ACC112 (cell line): ENCODE data around the gene UBE2E2.

Source experiments
- H2AFZ ChIP-seq: fragments of 200-600 bp; sonication (generic); one replicate; pipeline ENCODE4 v1.6.0; 2017; ENCODE audit warnings: antibody characterized with exemption, low read length; ENCODE audit not compliant: unreplicated experiment
- H3K27ac ChIP-seq: fragments of 200-600 bp; sonication (generic); 2 replicates; pipeline ENCODE4 v1.5.1; 2014; ENCODE audit warnings: low read depth, mild to moderate bottlenecking, antibody characterized with exemption, low read length, moderate library complexity
- H3K27me3 ChIP-seq: fragments of 200-600 bp; sonication (generic); 2 replicates; pipeline ENCODE4 v1.6.1; 2014; ENCODE audit warnings: mild to moderate bottlenecking, antibody characterized with exemption, low read length, moderate library complexity, mixed read lengths; ENCODE audit not compliant: insufficient read depth
- H3K36me3 ChIP-seq: fragments of 200-600 bp; sonication (generic); 2 replicates; pipeline ENCODE4 v1.6.1; 2016; ENCODE audit warnings: mild to moderate bottlenecking, antibody characterized with exemption, low read length, moderate library complexity, mixed read lengths; ENCODE audit not compliant: insufficient read depth
- H3K4me1 ChIP-seq: fragments of 200-600 bp; sonication (generic); one replicate; pipeline ENCODE4 v1.6.1; 2016; ENCODE audit warnings: low read length, mixed read lengths; ENCODE audit not compliant: insufficient read depth, unreplicated experiment, control insufficient read depth
- H3K4me3 ChIP-seq: fragments of 200-600 bp; sonication (generic); 2 replicates; pipeline ENCODE4 v1.5.1; 2014; ENCODE audit warnings: mild to moderate bottlenecking, low read depth, low read length
- H3K79me2 ChIP-seq: fragments of 200-600 bp; sonication (generic); one replicate; pipeline ENCODE4 v1.6.0; 2016; ENCODE audit warnings: low read length; ENCODE audit not compliant: control insufficient read depth, unreplicated experiment, insufficient read depth

Gene UBE2E2

GRCh38 chr3:23533596-23533995, 330.5 kb downstream of the UBE2E2 start:
- Histone ChIP-seq H3K4me3 (no peak overlapping the region), H3K79me2 (no peaks in the 10 kb centered on the region), H3K27ac (no peak overlapping the region), H3K36me3 (no peaks in the 10 kb centered on the region), H3K4me1 (no peaks in the 10 kb centered on the region), H2AFZ (no peak overlapping the region), H3K27me3 (no peaks in the 10 kb centered on the region)

- Histone ChIP-seq H3K4me3 (no peak overlapping the region), H3K27me3 (no peaks in the 10 kb centered on the region), H3K79me2 (no peaks in the 10 kb centered on the region), H2AFZ (no peak overlapping the region), H3K27ac (no peak overlapping the region), H3K4me1 (no peaks in the 10 kb centered on the region), H3K36me3 (no peaks in the 10 kb centered on the region)
These were observed 330.9 kb downstream of the UBE2E2 start for GRCh38 chr3:23533996-23534395.

- Histone ChIP-seq H3K79me2 (no peaks in the 10 kb centered on the region), H3K4me1 (no peaks in the 10 kb centered on the region), H3K27me3 (no peaks in the 10 kb centered on the region), H3K4me3 (no peak overlapping the region), H2AFZ (no peak overlapping the region), H3K27ac (no peak overlapping the region), H3K36me3 (no peaks in the 10 kb centered on the region)
These were observed 334.0 kb downstream of the UBE2E2 start for GRCh38 chr3:23537101-23537551.

DNA sequence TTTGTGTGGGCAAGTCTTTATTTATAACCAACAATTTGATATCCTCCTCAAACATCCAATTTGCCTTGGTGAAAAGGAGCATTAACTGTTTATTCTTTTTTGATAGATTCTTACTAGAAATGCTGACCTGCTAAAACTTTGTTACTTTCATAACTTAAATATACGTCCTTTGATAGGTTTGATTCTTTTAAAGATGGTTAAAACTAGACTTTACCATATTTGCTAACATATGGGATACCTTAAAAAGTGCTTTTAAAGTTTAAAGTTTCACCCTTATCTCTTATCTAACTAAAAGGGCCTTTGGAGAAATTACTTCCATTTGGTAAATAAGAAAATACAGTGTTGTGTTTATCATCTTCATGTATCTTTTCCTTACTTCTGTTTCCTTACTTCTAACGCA, 336.1 kb downstream of the UBE2E2 start:
- no peak overlapping the region for H3K4me3 ChIP-seq
- H2AFZ ChIP-seq = no peak overlapping the region
- H3K36me3 ChIP-seq = no peaks in the 10 kb centered on the region
- no peaks in the 10 kb centered on the region for H3K27me3 ChIP-seq
- H3K79me2 ChIP-seq = no peaks in the 10 kb centered on the region
- H3K27ac ChIP-seq = no peak overlapping the region
- H3K4me1 ChIP-seq = no peaks in the 10 kb centered on the region

- Histone ChIP-seq H3K27me3 (no peaks in the 10 kb centered on the region), H3K79me2 (no peaks in the 10 kb centered on the region), H3K4me3 (no peak overlapping the region), H3K4me1 (no peaks in the 10 kb centered on the region), H3K27ac (no peak overlapping the region), H2AFZ (no peak overlapping the region), H3K36me3 (no peaks in the 10 kb centered on the region)
These were observed 337.5 kb downstream of the UBE2E2 start for GRCh38 chr3:23540600-23540999.

DNA sequence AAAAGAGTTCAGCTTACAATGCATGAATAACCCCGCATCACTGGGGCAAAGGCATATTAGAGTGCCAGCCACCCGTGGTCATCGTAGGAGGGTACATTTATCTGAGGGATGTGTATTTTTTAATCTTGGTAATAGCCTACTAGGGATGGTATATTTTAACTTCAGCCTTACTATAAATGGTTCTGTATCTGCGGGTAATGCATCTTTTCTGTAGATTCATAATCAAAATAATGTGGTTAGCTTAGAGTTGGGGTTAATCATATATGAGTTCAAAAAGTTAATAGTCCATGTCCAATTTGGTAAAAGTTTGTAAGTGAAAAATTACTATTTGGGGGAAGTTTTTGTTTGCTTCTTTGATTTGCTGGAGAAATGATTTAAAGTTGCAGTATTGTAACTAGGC, 339.0 kb downstream of the UBE2E2 start:
- Histone ChIP-seq H3K27ac (no peak overlapping the region), H3K4me3 (no peak overlapping the region), H3K36me3 (no peaks in the 10 kb centered on the region), H3K4me1 (no peaks in the 10 kb centered on the region), H3K27me3 (no peaks in the 10 kb centered on the region), H2AFZ (no peak overlapping the region), H3K79me2 (no peaks in the 10 kb centered on the region)

GRCh38 chr3:23546181-23546580, 343.1 kb downstream of the UBE2E2 start:
- Histone ChIP-seq H3K27ac (no peak overlapping the region), H3K27me3 (no peaks in the 10 kb centered on the region), H3K4me3 (no peak overlapping the region), H3K36me3 (no peaks in the 10 kb centered on the region), H3K4me1 (peaks cover 10% of the 10 kb centered on the region), H2AFZ (no peak overlapping the region), H3K79me2 (no peaks in the 10 kb centered on the region)

GRCh38 chr3:23547905-23548650, 345.0 kb downstream of the UBE2E2 start:
- Histone ChIP-seq H3K4me1 (peaks cover 10% of the 10 kb centered on the region), H3K27ac (no peak overlapping the region), H3K27me3 (no peaks in the 10 kb centered on the region), H2AFZ (no peak overlapping the region), H3K36me3 (no peaks in the 10 kb centered on the region), H3K79me2 (no peaks in the 10 kb centered on the region), H3K4me3 (no peak overlapping the region)

DNA sequence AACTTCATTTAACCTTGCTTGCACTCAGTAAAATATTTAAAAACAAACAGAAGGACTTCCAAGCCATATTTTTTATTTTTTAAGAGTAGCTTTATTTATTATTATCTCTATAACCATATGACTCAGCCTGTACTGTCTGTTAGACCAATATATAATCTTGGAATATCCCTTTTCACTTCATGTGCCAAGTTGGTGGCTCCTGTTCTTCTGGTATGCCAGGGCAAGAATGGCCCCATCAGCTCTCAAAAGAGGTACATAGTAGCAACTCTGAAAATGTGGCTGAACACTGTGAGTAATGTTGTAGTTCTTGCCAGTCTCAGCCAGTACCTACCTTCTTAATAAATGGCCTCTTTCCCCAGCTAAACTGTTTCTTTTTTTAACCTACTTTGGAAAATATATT, 345.6 kb downstream of the UBE2E2 start:
- H3K4me1 ChIP-seq = peaks cover 10% of the 10 kb centered on the region
- H3K27me3 ChIP-seq = no peaks in the 10 kb centered on the region
- H3K4me3 ChIP-seq = no peak overlapping the region
- H2AFZ ChIP-seq = no peak overlapping the region
- no peak overlapping the region for H3K27ac ChIP-seq
- H3K36me3 ChIP-seq = no peaks in the 10 kb centered on the region
- H3K79me2 ChIP-seq = no peaks in the 10 kb centered on the region

- no peak overlapping the region for H3K27ac ChIP-seq
- H2AFZ ChIP-seq = no peak overlapping the region
- H3K36me3 ChIP-seq = no peaks in the 10 kb centered on the region
- H3K4me1 ChIP-seq = peaks cover 10% of the 10 kb centered on the region
- no peak overlapping the region for H3K4me3 ChIP-seq
- no peaks in the 10 kb centered on the region for H3K79me2 ChIP-seq
- no peaks in the 10 kb centered on the region for H3K27me3 ChIP-seq
These were observed 346.2 kb downstream of the UBE2E2 start for GRCh38 chr3:23549148-23549910.

DNA sequence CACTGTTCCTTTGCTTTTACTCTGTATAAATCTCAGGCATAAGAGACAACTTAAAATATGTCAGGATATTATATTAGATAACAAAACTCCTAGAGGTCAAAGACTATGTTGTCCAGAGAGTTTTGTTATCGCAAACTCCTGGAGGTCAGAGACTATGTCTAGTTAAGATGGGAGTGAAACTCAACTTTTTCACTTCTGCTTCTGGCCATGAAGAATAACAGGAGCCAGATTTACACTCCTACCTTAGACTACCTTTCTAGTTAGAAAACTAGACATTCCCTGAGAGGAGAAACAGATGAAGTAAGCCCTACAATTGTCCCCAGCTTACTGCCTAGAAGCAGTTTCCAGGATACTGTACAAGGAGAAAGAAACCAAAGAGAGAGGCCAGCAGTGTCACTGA, 347.3 kb downstream of the UBE2E2 start:
- H3K4me3 ChIP-seq = no peak overlapping the region
- no peaks in the 10 kb centered on the region for H3K79me2 ChIP-seq
- H3K27me3 ChIP-seq = no peaks in the 10 kb centered on the region
- no peaks in the 10 kb centered on the region for H3K36me3 ChIP-seq
- H3K27ac ChIP-seq = no peak overlapping the region
- H2AFZ ChIP-seq = no peak overlapping the region
- H3K4me1 ChIP-seq = peaks cover 10% of the 10 kb centered on the region
